Stimulated activated CD8-positive, alpha-beta memory T cell treated with anti-CD3 and anti-CD28 coated beads, Interleukin-12 subunit alpha, Interleukin-12 subunit beta, amount 100 ng/mL, for 24 hours (primary cell): ENCODE measurements around the gene ELOVL2.

ENCODE experiments used
- DNase-seq: peaks from one replicate; pipeline ENCODE4 v3.0.0-alpha.2; 2020; ENCODE audit errors: extremely low read depth

ELOVL2 gene

DNA sequence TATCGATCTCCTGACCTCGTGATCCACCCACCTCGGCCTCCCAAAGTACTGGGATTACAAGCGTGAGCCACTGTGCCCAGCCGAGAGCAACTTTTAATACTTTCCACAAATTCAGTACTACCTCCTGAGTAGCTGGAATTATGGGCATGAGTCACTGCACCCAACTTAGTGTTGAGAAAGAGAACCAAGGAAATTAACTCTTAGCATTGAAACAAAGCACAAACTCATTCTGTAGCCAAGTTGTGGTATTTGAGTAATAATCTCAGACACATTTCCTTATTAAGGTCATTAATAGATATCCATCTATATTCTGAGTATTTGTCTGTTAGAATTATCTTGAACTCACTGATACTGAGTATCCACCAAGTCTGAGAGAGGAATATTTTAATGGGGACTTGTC, 14.3 kb upstream of the ELOVL2 start:
- no peak for DNase-seq

DNA sequence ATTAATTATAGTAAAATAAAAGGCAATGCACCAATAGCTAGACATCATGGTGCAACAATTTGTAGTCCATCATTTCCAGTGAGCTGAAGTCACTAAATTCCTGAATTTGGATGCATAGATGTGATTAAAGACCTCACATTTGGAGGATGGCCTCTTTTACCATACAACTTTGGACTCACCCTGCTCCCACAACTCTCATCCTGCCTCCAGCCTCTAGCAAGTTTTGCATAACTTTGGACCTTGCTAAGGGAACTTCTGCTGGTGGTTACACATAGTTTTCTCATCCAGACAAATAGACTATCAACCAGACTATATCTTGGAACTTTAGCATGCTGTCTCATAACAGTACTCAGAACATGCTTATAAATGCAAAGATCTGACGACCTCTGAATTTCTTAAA, 12.8 kb upstream of the ELOVL2 start:
- DNase-seq, result no peak

DNA sequence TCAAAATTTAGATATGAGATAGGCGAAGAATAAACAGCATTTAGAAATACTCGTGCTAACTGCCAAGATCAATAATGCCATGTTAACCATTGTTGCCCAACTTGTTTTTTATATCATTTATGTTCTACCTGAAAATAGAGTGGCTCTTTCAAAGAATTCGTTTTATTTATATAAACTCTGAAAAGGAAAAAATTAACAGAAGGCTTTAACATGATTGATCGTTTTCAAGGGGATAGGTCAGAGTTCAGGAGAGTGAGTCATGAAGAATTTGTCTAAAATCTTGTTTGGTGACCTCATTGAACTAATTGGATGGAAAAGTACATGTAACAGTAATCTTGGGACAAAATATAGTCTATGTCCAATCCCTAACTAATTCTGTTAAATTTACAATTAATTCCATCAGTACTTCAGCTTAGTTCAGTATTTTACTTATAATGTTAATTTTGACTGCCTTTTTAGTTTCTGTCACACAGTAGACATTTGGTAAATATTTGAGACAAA, 11.1 kb upstream of the ELOVL2 start:
- no peak for DNase-seq

DNA sequence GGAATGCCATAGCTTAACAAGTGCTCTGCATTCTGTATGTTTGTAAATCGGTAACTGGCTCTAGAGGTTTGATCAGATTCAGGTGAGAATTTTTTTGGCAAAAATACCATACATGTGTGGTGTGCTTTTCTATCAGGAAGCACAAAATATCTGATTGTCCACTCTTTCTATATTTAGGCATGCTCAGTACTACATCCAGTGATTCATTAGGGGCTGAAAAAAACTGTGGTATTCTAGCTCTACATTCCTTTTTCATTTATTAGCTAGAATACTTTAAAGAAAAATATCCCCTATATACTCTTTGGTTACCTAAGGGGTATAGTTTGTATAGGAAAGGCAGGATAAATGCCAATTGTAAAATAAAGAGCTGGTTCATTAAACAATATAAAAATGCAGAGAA, 10.6 kb upstream of the ELOVL2 start:
- DNase-seq, result no peak

DNA sequence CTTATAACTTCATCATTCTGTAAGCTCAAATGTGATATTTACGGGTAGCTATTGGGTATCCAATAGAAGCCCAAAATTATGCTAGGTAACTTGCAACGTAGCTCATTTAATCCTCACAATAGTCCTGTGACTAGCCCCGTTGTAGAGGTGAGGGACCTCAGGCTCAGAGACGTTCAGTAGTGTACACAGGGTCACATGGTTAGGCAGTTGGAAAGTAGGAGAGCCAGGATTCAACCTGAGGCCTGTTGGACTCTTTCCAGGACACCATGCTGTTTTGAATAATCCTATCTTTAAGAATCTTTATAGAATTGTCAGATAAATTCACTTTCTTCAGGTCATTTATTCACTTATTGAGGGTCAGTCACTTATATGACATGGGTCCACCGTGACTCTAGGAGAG, 9.2 kb upstream of the ELOVL2 start:
- DNase-seq, result no peak

DNA sequence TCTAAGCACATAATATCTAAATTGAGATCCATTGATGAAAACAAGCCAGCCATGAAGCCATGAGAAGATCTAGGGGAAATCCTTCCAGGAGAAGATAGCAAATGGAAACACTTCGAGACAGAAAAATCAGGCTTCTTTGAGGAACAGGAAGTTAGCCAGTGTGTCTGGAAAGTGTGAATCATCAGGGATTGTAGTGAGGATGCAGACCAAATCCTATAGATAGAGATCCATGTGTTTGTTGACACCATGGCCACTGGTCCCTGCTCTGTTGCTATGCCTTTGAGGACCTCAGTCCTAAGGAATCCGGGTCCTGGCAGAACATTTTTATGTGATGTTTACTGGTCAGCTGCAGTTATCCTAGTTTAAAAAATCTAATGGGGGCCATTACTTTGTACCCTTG, 6.6 kb upstream of the ELOVL2 start:
- DNase-seq, result no peak

DNA sequence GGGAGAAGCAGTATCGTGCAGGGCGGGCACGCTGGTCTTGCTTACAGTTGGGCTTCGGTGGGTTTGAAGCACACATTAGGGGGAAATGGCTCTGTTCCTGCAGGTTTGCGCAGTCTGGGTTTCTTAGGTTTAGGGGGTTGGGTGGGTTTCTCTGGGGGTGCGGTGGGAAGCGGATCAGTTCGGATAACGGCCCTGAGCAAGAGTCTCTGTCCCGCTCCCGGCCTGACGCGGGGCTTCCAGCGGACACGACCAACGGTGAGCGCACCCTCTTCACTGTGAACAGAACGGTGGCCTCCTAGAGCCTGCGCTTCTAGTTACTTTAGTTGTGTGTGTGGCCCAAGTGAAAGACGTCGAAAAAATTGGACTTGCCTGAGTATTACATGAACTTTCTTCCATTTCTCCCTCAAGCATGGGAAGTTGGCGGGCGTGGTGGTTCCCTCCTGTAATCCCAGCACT, 635 bp upstream of the ELOVL2 start:
- no peak for DNase-seq

DNA sequence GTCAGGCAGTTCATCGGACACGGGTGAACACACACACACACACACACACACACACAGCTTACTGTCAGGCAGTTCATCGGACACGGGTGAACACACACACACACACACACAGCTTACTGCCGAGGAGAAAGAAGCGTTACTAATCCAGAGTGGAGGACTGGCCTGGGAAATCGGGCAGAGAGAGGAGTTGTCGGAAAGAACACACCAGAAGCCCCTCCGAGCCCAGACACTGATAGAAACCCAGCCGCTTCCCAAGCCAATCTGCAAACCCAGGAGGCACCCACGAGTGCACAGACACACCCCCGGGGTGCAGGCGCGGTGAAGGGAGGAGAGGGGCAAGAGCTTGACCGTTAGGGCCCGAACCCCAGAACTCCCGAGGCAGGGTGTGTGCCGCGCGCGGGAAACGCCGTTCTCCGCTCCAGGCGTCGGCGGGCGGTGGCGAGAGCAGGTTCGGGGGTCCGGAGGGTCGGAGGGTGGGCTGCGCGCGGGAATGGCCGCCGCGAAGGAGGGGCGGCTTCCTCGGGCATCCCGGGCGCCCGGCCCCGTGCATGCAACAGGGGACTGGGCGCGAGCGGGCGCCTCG, 636 bp downstream of the ELOVL2 start:
- no peak for DNase-seq

DNA sequence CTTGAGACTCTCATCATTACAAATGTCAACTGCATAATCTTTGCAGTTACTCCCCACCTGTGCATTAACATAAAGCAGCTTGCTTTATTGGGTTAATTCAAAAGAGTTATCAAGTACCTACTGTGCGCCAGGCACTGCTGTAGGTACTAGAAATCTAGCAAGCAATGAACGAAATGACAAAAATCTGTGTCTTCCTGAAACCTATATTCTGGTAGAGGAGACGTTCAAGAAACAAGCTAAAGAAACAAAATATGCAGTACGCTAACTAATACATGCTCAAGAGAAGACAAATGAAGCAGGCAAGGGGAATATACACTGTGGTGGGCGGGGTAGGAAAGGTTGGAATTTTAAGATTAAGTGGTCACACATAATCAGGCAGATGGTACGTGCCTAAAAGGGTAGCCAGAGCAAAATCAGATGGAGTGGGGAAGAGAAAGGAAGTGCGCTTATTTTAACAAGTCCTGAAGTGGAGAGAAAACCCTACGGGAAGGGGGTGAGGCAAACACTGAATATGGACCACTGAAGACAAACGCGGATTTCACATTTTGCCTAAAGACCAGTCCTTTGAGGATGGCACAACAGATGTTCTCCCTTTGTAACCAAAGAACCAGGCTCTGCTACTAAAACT, 1.2 kb downstream of the ELOVL2 start:
- no peak for DNase-seq

DNA sequence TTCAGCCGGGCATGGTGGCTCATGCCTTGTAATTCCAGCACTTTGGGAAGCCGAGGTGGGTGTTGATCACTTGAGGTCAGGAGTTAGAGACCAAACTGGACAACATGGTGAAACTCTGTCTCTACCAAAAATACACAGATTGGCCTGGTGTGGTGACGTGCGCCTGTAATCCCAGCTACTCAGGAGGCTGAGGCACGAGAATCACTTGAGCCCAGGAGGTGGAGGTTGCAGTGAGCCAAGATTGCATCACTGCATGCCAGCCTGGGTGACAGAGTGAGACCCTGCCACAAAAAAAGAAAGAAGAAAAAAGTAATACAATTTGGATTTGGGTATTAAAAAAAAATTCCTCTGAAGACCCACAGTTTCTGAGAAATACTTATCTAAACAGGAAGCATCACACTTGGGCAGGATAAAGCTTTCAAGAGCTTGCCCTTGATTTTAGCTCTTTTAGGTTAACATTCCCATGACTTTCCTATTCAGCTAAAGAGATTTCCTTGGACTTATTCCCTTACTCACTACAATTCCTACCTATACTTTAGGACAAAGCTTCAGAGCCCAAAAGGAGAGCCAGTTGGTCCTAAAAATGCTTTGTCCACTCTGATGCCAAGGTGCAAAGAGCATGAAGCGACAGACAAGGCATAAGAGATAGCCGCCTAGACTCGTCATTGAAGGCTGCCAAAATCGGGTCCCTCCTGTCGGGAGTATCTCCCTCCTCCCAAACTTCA, 1.9 kb downstream of the ELOVL2 start:
- DNase-seq, result no peak

DNA sequence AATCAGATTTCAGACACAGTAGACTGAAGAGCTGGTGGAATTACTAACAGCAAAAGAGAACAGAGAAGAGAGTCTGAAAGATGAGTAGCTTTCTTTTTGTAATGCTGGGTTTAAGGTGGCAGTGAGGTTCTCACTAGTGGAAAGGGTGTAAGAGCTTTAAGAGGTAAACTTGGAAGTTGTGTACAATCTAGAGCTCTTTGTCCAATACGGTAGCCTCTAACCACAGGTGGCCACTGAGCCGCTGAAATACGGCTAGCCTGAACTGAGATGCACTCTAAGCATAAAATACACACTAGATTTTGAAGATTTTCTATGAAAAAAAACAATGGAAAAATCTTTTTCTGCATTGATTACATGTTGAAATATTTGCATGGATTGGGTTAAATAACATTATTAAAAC, 4.0 kb downstream of the ELOVL2 start:
- DNase-seq, result no peak

DNA sequence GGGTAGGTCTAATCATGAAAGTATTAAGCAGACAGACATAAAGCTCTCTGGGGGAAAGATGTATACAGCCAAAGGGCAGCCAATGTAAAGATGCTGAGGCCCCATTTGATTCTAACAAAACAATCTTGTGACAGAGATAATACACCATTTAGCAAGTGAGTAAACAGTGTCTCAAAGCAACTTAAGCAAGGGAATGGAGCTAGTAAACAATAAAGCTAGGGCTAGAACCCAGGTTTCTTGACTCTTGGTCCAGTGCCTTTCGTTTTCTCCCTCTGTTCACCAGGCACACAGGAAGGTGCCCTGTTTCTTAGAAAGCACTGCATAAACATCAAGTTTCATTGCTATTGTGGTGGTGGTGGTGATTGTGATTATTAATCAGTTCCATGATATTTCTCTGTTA, 5.1 kb downstream of the ELOVL2 start:
- no peak for DNase-seq

DNA sequence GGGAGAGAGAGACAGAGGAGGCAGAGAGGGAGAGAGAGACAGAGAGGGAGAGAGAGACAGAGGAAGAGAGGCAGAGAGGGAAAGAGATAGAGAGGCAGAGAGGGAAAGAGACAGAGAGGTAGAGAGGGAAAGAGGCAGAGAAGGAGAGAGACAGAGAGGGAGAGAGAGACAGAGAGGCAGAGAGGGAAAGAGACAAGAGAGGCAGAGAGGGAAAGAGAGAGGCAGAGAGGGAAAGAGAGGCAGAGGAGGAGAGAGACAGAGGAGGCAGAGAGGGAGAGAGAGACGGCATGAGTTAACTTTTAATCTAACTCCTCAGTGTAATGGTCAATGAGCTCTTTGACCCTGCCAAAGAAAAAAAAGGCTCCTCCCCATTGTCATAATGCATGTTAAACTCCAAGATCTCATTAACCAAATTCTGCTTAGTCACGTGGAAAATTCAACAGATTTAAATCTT, 7.1 kb downstream of the ELOVL2 start:
- DNase-seq, result no peak

DNA sequence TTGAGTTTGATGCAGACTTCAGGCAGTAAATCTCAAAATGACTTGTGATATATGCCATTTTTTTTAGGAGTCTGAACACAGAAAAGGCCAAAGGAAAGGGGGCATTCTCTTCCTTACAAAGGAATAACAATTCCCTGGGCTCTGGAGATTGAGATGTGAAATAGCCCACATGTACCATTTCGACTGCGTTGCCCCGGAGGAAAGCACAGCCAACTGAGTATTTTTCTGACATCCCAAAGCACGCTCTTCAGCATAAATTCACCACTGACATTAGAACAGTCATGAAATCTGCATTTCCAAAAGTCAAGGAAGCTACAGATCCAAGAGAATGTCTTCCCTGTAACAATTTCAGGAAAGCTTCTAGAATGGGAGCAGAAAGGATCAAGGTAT, 7.8 kb downstream of the ELOVL2 start:
- DNase-seq, result no peak

DNA sequence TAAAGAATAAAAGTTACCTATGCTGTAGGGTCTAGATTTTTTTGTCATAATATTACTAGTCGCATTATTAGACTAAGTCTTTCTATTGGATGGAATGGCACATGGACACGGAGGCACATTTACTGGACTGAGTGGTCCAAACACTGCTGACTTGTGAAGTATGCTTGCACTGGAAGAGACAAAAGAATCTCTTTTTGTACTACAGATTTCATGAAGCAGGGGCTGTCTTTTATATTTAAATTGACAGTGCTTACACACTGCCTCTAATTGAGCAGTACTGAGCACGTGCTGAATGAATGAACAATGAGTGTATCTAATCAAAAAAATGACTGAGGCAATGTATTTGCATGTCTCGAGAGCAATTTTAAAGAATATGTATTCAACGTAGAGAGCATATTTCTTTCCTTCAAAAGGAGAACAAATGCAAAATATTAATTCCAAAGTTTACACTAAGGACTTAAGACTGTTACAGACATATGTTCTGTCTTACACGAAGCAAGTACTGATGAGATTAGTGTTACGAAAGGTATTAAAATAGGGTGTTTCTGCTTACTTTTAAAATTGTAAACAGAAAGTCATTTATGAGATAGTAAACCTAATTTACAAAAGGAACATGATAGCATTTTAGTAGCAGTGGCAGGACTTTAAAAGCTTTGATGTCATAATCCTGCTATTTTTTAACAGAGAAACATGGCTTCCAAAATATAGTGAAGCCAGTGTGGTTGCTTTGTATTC, 8.3 kb downstream of the ELOVL2 start:
- no peak for DNase-seq

DNA sequence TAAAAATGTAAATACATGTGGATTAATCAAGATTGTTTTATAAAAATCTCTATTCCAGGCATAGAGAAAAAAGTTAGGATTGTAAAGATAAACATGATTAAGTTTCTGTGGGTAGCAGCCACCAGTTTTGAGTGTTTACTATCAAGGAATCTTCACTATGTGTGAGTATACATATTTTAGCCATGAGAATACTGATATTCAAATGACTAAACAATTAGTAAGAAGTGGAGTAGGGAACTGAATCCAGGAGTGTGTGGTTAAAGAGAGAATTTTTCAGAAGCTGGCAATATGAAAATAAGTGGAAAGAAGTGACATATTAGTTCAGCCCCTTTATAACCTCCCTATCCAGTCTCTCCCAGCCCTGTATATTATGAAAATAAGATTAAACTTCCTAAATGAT, 10.3 kb downstream of the ELOVL2 start:
- DNase-seq, result no peak

DNA sequence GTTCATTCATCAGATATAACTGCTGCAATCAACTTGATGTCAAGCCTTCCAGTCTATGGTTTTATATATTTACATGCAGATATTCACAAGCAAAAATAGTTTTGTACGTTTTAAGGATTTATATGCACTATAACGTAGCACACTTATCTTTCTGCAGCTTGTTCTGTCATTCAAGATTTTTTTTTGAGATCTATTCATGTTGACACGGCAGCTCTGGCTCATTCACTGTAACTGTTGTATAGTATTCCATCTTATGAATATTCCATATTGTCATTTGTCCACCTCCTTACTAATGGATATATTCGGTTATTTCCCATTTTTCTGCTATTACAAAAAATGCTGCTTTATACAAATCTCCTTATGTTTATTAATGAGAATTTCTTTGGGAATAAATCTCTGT, 13.2 kb downstream of the ELOVL2 start:
- DNase-seq, result no peak

DNA sequence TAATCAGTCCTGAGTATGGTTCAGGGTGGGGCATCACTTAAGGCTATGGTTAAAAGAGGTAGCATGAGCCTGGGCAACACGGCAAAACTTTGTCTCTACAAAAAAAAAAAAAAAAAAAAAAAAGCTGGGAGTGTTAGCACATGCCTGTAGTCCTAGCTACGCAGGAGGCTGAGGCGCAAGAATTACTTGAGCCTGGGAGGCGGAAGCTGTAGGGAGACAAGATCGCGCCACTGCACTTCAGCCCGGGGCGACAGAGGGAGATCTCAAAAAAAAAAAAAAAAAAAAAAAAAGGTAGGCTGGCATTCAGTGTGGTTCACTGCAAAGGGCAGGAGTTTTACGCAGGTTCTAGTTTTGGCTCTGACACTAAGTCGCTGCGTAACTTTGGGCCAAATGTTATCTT, 15.1 kb downstream of the ELOVL2 start:
- no peak for DNase-seq

DNA sequence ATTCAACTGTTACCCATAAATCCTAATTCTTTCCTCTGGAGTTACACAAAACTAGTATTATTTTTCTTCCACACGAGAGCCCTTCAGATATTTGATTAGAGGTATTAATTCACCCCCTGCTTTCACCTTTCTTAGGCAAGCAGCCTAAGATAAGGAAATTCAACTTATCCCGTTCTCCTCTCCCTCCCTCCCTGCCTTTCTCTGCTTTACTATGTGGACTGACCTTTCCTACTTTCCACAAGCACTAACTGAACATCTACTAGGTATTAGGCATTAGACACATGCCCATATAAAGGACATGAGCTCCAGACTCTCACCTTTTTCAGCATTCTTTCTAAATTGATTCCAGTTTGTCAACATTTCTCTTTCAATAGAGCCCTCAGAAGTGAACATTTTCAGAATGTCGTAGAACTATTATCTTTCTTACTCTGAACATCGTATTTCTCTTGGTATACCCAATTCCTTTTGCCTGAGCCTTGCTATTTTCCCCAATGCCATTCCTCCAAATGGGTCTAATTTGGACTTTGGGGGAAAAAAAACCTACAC, 16.5 kb downstream of the ELOVL2 start:
- DNase-seq, result no peak

DNA sequence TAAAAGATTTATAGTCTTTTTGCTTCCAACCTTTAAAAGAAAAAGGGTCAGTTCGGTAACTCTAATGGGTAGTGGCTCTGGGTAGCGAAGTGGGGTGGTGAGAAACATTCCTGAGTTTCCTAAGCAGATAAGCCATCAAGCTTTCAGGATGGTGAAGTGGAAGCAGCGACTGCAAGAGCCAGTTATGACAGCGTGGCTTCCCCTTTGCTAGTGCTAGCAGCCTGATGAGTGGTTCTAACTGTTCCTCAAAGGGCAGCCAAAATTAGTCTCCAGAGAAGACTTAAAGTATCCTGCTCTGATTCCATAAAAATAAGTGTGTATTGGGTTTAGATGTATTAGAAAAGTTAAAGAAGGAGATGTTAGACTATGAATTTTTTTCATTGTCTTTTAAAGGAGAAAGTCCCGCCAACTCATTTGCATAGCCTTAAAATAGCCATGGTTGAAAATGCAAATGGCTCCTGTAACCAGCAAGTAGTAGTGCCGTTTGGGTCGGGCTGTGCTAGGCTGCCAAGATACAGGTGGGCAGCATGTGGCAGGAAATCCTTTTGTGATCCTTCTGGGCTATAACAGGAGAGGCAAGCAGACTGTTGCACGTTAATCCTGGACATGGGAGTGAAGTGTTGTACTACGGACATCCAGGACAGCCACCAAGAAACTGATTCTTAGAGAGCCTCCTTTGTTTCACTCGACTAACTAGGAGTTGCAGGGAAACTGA, 18.0 kb downstream of the ELOVL2 start:
- no peak for DNase-seq

DNA sequence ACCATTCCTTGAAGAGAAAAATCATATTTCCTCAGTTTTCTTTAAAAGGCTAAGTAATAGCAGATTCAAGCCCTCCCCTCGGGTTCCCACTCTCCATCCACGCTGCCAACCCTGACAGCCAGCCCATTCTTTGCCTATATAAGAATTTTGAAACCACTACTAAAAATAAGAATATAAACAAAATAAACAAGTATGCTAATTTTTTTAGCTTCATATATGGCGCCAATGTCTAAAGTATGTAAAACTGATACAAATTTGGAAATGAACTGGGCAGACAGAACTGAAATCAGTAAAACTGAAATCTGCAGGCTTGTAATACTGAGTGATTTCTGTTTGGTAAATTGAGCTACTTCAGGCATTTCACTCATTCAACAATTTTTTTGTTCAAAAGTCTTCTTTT, 19.0 kb downstream of the ELOVL2 start:
- no peak for DNase-seq

DNA sequence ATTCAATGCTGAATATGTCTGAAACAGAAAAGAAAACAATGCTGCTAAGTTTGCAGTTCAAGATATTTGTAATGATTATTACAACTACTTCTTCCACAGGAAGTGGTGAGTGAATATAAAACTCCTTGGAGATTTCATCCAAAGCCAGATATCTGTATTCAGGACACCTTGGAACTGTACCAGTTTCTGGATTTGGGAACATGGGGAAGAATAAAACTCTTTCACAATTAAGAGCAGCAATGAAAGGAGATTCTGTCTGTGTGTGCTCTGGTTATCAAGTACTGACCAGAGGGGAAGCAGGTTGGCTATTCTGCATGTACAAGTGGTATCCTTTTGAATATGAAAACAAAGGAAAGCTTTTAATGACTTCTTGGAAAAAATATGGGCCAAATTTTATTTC, 21.1 kb downstream of the ELOVL2 start:
- no peak for DNase-seq
